Globus pallidus (tissue), 1 donor: ENCODE data around the gene PYGM.
"Not testable (repeated sequence)": the region's sequence is repeated elsewhere in the genome, so short reads cannot be mapped to it uniquely, and the experiment has no call there.

Experiments
- DNase-seq: peaks from one replicate; pipeline ENCODE4 v3.0.0-alpha.2; 2015; ENCODE audit warnings: low spot score

The PYGM gene

GRCh38 chr11:64716473-64717267 lies 43.1 kb downstream of the PYGM start:
- DNase-seq = no peak

GRCh38 chr11:64715756-64716472 lies 43.9 kb downstream of the PYGM start:
- no peak for DNase-seq

DNA sequence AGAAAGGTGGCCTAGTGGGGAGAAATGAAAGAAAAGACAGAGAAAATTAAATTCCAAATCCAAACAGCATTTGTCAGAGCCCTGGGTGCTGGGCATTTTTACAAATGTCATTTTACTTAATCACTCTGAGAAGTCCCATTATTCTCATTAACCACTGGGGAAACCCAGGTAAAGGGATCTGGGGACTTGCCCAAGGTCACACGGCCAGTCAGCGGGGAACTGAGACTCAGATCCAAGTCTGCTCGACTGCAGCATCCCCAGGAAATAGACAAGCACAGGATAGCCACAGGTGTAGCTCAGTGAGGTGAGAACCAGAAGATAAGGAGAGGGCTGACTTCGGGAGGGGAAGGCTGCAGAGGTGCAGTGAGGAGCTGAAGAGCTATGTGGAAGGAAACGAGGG lies 44.7 kb downstream of the PYGM start:
- no peak for DNase-seq

- DNase-seq = no peak
Measured at GRCh38 chr11:64714666-64715065, 45.1 kb downstream of the PYGM start.

DNA sequence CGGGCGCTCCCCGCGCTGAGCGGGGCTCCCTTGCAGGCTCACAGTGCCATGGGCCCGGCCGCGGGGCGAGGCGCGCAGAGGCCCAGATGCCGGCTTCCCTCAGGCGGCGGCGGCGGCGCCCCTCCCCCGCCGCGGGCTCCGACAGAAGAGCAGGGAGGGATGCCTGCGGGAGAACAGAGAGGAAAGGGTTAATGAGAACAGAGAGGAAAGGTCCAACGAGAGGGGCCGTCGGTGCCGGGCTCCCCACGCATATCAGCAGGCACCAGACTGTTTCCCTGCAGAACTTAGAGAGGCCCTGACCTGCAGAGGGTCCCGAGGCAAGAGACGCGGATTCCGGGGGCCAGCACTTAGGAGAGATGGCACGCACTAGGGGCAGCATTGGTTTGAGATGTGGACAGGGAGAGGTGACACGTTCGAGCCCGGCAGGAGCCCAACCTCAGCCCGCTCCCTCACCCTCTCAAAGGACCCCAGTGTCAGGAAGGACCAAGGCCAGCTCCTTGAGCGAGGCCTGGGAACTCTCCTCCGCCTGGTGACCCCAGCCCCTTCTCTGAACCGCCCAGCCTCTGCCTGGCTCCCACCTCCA lies 45.9 kb downstream of the PYGM start:
- DNase-seq = no peak

DNA sequence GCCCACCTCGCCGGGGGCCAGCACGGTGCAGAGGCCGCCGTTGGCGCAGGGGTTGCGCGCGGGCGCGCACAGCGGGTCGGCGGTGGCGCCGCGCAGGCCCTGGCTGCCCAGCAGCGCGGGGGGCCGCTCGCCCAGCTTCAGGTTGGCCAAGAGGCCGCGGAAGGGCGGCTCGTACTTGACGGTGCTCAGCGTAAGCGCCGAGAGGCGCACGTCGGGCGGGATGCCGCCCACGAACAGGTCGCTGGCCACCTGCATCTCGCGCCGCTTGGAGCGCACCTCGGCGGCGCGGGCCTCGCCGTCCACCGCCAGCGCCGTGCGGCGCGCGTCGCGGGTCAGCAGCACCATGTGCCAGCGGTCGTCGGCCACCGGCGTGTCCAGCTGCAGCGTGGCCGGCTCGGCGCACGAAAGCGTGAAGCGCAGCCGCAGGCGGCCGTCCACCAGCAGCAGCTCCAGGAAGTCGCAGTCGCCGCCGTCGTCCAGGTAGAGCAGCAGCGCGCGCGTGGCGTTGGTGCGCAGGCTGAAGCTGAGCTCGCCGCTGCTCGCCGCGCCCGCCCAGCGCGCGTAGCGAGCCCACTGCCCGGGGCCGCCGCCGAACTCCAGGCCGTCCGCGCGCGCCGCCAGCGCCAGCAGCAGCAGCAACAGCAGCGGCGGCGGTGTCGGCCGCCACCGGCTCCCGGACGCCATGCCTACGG lies 46.6 kb downstream of the PYGM start:
- DNase-seq = no peak

- DNase-seq = no peak
Measured at GRCh38 chr11:64712430-64713015, 47.3 kb downstream of the PYGM start.

DNA sequence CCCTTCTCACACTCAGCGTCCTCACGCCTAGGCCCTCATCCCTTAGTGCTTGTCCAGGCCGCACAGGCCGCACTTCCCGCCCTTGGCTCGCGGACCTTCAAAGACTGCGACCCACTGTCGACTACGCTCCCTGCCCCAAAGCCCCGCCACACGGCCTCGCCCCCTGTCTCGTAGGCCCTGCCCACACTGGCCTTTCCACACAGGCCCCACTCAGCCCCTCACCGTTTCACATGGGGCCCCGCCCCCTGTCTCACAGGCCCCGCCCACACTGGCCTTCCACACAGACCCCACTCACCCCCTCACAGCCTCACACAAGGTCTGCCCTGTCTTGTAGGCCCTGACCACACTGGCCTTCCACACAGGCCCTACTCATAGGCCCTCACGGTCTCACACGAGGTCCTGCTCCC lies 47.8 kb downstream of the PYGM start:
- no peak for DNase-seq

GRCh38 chr11:64711138-64711955 lies 48.4 kb downstream of the PYGM start:
- DNase-seq = no peak

GRCh38 chr11:64710418-64711137 lies 49.2 kb downstream of the PYGM start:
- no peak for DNase-seq

DNA sequence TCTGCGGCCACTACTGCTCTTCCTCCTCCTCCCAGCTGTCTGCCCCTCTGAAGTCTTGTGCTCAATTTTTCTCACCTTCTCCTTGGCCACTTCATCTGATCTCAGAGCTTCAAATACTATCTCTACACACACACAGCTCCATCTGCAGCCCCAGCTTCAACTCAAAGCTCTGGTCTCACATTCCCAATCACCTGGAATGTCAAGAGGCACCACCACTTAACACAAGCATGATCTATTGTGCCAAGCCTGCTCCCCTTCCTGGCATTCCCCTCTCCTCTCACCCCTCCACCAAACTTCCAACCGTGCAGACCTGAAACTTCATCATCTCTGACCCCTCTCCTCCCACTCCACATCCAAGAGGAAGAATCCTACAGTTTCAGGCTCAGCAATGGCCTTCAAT lies 54.3 kb downstream of the PYGM start:
- DNase-seq = no peak

- peak; percentile 54 for DNase-seq
Measured at GRCh38 chr11:64703048-64703447, 56.7 kb downstream of the PYGM start.

DNA sequence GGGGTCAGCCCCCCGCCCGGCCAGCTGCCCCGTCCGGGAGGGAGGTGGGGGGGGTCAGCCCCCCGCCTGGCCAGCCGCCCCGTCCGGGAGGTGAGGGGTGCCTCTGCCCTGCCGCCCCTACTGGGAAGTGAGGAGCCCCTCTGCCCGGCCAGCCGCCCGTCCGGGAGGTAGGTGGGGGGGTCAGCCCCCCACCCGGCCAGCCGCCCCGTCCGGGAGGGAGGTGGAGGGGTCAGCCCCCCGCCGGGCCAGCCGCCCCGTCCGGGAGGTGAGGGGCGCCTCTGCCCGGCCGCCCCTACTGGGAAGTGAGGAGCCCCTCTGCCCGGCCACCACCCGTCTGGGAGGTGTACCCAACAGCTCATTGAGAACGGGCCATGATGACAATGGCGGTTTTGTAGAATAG lies 57.8 kb downstream of the PYGM start:
- not testable (repeated sequence) for DNase-seq

- no peak for DNase-seq
Measured at GRCh38 chr11:64698427-64698826, 61.3 kb downstream of the PYGM start.

- no peak for DNase-seq
Measured at GRCh38 chr11:64697663-64698375, 62.0 kb downstream of the PYGM start.
